SHP77 (cell line): ENCODE results near the gene RIMS4.

Source experiments
- DNase-seq, 2 experiments: peaks; one replicate each; lab custom pipeline; 2025; lab: John Stamatoyannopoulos, UW

The RIMS4 gene

DNA sequence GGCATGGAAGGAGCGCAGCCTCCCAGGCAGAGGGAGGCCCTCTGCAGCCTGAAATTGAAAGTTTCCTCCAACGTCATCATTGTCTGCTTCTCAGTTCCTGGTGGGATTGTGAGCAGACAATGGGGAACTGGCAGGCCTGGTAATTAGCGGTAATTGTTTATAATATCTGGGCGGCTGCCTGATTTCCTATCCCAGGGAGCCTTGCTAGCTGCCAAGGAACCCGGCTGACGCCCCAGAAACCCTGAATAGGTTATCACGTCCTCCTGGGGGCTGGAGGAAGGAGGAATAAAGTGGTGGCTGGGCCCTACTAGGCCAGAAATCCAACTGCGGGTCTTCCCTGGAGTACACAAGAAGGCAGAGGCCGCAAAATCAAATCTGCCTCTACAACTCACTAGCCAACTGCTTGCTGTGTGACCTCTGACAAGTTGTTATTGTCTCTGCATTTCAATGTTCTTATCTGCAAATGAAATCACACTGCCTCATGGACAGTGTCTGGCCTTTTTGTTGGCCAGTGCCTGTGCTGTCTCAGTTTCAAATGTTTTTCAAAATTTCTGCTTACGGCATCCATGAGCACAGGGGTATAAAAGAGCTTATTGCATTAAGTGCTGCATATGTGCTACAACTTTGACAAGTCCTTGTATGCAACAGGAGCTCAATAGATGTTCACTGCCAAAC, 47.7 kb downstream of the RIMS4 start:
- DNase-seq = no peak

- DNase-seq = no peak
Observed at GRCh38 chr20:44761423-44761822, 48.9 kb downstream of the RIMS4 start.

- no peak for DNase-seq
Observed at GRCh38 chr20:44759595-44759994, 50.8 kb downstream of the RIMS4 start.

DNA sequence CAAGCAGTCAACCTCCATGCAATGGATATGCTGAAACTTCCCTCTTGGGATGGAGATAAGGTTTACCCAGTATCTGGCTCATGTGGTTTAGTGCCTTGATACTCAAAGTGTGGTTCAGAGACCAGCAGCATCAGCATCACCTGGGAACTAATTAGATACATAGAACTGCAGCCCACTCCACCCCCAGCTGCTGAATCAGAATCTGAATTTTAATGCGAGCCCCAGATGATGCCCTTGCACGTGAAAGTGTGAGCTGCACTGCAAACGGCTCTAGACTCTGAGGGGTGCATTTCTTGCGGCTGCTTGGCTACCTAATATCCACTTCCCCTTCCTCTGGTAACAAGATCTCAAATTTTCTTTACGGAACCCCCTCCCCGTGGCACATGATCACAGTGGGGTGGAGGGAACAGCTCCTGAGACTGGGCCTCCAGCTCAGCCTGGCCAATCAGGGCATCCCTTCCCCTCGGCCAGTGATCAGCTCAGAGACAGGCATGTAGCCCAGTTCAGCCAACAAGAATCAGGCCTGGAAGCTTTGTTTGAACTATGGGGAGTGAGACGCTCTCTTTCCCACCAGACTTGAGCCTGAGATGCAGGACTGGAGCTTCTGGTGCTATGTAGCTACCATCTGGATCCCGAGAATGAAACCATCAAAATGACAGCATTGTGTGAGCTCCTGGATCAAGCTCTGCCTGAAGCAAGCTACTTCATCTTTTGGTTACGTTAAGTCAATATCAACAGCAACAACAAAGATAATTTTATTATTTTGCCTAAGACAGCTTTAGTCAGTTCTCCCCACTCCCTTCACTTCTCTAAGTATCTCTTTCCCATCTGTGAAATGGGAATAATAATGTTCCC, 51.9 kb downstream of the RIMS4 start:
- DNase-seq = no peak

DNA sequence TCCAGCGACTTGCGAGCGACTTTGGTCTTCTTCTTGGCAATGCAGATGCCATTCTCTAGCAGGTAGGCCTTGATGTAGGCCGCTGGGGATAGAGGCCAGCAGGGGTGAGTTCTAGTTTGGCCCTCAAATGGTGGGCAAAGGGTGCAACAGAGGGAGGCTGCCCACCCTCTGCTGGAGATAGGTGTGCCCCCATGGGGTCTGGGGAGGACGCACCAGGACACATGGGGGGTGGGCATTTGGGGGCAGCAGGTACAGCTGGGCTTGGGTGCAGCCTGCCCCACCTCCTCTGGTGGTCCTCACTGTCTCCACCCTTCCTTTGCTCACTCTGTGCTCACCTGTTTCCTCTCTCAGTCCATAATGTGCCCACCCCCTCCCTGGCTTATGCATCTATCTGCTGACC, 53.4 kb downstream of the RIMS4 start:
- DNase-seq = no peak

DNA sequence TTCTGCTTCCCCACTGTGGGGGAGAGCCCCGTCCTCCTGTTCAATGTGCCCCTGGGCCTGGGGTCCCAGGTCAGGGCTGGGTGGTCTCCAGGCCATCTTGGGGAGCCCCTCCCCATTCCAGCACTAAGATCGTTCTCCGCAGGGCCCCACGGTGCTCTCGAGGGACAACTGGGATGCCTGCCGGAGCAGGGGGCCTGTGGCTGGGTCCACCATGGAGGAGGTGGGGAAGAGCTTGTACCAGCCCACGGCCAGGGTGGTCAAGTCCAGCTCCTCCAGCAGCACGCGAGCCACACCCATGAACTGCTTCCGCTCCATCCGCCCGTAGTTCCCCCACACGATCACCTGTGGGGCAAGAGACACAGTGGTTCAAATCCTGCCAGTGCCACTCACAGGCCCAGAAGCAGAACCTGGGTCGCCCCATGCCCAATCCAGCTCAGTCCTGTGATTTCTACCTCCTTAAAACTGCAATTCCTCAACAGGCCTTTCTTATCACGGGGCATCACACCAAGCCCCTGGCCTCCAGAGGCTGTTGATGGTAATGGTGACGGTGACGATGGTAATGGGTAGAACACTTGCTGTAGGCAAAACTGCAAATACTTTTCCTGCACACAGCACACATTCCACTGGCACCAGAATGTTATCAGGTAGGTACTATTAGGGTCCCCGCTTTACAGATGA, 54.2 kb downstream of the RIMS4 start:
- no peak for DNase-seq

- no peak for DNase-seq
Observed at GRCh38 chr20:44754554-44754953, 55.8 kb downstream of the RIMS4 start.

- DNase-seq = peak in 1 of 2 experiments; percentile 2
Observed at GRCh38 chr20:44752099-44752931, 58.0 kb downstream of the RIMS4 start.

GRCh38 chr20:44750081-44750805, 60.1 kb downstream of the RIMS4 start:
- DNase-seq = no peak

DNA sequence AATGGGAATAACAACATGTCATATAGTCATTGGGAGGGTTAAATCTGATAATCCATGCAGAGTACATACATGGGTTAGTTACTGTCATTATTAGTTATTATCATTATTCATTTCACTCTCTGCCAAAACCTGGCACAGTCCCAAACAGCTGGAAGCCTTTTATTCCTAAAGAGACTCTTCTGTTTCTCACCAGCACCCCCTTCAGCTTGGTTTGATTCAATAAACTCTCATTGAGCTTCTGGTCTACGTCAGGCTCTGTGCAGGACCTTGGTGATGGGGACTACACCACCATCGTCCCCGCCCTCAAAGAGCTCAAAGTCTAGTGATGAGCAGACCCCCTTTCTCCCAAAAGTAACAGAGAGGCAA, 62.4 kb downstream of the RIMS4 start:
- peak in 1 of 2 experiments; percentile 31 for DNase-seq

DNA sequence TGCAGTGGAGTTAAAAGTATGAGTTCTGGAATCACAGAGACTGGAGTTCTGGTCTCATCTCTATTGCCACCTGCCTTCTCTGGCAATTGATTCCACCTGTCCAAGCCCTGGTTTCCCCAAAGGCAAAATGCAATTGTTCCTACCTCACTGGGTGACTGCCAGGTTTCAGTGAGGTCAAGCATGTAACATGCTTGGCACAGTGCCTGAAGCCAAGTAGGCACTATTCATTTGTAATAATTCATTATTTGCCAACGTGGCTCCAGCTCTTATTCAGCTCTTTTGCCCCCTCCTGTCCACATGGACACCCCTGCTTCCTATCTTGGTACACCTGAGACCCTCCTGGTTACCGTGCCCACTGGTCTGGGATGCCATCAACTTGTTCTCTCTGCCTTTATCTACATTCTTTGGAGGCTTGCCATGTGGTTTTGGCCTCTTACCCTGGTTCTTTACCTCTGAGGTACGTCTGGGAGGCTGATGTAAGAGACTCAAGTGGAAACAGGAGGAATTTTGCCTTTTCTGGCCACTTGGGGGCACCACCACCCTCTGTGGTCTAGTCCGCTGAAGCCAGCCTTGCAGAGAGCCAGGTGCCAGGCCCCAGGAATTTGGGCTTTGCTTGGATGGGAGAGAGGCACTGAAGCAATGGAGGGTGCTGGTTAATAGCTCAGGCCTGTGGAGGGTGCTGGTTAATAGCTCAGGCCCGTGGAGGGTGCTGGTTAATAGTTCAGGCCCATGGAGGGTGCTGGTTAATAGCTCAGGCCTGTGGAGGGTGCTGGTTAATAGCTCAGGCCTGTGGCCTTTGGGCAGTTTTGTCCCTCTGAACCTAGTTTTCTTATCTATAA, 63.0 kb downstream of the RIMS4 start:
- DNase-seq = peak; percentile 69

DNA sequence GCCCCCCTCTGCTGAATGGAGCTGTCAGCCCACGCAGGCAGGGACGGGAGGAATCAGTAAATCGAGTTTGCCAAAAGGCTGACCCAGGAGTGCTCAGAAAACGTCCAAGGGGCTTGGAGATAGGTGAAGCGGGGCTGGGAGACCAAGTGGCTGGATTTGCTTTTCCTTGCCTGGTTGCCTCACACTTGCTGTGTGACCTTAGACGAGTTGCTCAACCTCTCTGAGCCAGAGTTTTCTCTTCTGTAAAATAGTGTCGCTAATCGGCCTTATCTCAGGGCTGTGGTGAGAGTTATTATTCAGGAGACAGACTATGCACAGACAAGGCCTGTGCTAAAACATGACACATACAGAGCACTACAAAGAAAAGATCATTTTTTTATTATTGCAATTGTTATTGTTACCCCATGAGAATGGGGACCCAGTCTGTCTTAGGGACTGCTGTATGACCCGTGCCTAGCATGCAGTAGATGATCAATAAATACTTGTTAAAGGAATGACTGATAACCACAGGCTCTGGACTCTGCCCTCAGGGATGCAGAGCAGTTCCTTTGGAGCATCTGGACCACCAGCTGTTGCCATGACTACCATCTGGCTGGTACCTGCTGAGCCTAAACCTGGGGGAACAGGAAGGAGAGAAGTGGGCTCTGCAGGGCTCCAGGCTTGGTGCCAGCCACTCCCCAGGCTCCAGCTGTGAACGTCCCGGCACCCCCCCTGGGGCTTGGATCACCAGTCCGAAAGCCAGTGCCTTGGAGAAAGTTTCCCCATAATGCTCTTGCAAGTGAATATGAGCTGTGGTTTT, 63.8 kb downstream of the RIMS4 start:
- DNase-seq = peak in 1 of 2 experiments; percentile 40

GRCh38 chr20:44745598-44746366, 64.6 kb downstream of the RIMS4 start, which contains the start of gene KCNK15:
KCNK15 (plus strand) TSS chr20:44745865; CDS start chr20:44745911, 46 bp downstream.
- no peak for DNase-seq

DNA sequence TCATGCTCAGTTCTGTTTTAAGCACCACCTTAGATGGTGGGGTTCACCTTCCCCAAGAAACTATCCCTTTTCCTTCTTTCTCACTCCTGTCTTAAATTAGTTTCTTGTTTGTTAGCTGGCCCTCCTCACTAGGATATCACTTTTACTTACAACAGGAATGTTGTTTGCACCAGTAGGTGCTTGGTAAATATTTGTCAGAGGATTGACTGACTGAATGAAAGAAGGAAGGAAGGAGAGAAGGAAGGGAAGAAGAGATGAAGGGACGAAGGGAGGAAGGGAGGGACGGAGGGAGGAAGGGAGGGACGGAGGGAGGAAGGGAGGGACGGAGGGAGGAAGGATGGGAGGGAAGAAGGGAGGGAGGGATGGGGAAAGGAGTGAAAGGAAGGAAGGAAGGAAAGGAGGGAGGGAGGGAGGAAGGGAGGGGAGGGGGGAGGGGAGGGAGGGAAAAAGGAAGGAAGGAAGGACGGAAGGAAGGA, 65.2 kb downstream of the RIMS4 start:
- DNase-seq = no peak

DNA sequence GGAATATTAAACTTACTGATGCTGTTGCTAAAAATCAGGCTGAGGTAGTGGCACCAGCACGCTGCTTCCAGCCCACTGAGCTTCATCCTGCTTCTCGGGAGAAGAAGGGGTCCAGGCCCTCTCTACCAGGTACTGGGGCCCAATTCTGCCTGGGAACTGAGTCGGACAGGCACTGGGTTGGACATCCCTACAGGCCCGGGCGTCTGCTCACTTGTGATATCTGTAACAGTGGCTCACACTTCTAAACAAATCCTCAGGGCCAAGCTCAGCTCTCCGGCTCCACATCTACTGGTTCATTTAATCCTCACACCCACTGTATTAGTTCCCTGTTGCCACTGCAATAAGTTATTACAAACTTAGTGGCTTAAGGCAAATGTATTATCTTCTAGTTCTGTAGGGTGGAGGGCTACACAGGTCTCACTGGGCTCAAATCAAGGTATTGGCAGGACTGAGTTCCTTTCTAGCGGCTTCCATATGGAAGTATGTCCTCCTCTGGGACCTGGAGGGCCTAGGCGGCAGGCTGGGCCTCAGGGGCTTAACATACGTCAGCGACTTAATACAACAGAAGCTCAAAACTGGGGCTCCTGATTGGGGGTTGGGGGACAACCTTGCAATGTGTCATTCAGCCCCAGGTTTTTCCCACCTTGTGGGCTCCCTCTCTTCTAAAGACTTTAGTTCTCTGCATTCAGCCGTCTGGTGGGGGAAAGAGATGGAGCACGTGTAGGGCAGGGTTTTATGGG, 66.3 kb downstream of the RIMS4 start:
- DNase-seq = no peak

GRCh38 chr20:44743080-44743701, 67.2 kb downstream of the RIMS4 start:
- DNase-seq = no peak
